ENCODE measurements around the gene MIEF2. TPM values are rescaled to one million over a fixed set of nuclear protein-coding genes. Genes with fewer than 3 reads are reported as not detected.

MIEF2 gene
- total RNA-seq = 22.4 and 27.1 TPM in 2 replicates

GRCh38 chr17:18260332-18261145 lies at the start of gene MIEF2:
TSS of gene MIEF2 (plus strand) at chr17:18260662. CDS start at chr17:18262721, 2,059 bp downstream.

GRCh38 chr17:18225121-18225641 lies 35.3 kb upstream of the MIEF2 start, which contains the start of gene LLGL1:
TSS of gene LLGL1 (plus strand) at chr17:18225635. CDS start at chr17:18225683, 48 bp downstream.

GRCh38 chr17:18258356-18259038 lies 2.0 kb upstream of the MIEF2 start, which contains the start of gene FLII:
TSS of gene FLII (minus strand) at chr17:18258738. CDS start at chr17:18258690, 48 bp downstream.

GRCh38 chr17:18314731-18315561 lies 54.5 kb downstream of the MIEF2 start, which contains the start of the genes SMCR8 and TOP3A:
TSS of gene SMCR8 (plus strand) at chr17:18315293. CDS start at chr17:18315790, 497 bp downstream.
TSS of gene TOP3A (minus strand) at chr17:18314994. CDS start at chr17:18314778, 216 bp downstream.

Other genes with a start within 250 kb of the MIEF2 start
- gene ATPAF2, start 221.5 kb upstream of the MIEF2 start, total RNA-seq = 13.6 and 18.1 TPM in 2 replicates
- gene GID4, start 221.3 kb upstream of the MIEF2 start, total RNA-seq = 5.1 and 9.0 TPM in 2 replicates
- 32.7 and 39.7 TPM in 2 replicates for gene DRG2, start 172.7 kb upstream of the MIEF2 start, total RNA-seq
- 0.33 and 0.50 TPM in 2 replicates for gene MYO15A, start 151.9 kb upstream of the MIEF2 start, total RNA-seq
- 138 and 151 TPM in 2 replicates for gene ALKBH5, start 76.8 kb upstream of the MIEF2 start, total RNA-seq
- gene LLGL1, start 35.0 kb upstream of the MIEF2 start, total RNA-seq = 40.5 and 47.7 TPM in 2 replicates
- 445 and 453 TPM in 2 replicates for gene FLII, start 1.9 kb upstream of the MIEF2 start, total RNA-seq
- 29.2 and 38.8 TPM in 2 replicates for gene TOP3A, start 54.3 kb downstream of the MIEF2 start, total RNA-seq
- gene SMCR8, start 54.6 kb downstream of the MIEF2 start, total RNA-seq = 18.6 and 21.2 TPM in 2 replicates
- 18.9 and 27.0 TPM in 2 replicates for gene SHMT1, start 102.9 kb downstream of the MIEF2 start, total RNA-seq
- not detected in 2 replicates for gene EVPLL, start 117.1 kb downstream of the MIEF2 start, total RNA-seq
- gene LGALS9C, start 216.1 kb downstream of the MIEF2 start, total RNA-seq = not detected in 2 replicates

Measured in uterine smooth muscle cell (primary cell).